Measurements from ENCODE around the gene SNN. TPM values are rescaled to one million over a fixed set of nuclear protein-coding genes. Genes with fewer than 3 reads are reported as not detected.

The SNN gene
- total RNA-seq, 1 donor from 2014 or later = 23.4 TPM

GRCh38 chr16:11676799-11677198 is 8.5 kb downstream of the SNN start:
- peaks cover 20% of the 10 kb centered on the region for H3K4me1 Mint-ChIP-seq (ENCODE audit: unreplicated experiment)
- no peak for DNase-seq (ENCODE audit: extremely low spot score, unreplicated experiment)
- TF ChIP-seq CTCF (IDR thresholded peaks at IDR 0.05) = no peak
- no peak overlapping the region for H3K4me3 Mint-ChIP-seq (ENCODE audit: unreplicated experiment)
- H3K27ac Mint-ChIP-seq (ENCODE audit: unreplicated experiment) = no peak overlapping the region
- H3K36me3 Mint-ChIP-seq (ENCODE audit: unreplicated experiment) = peaks cover 27% of the 10 kb centered on the region
- H3K9me3 Mint-ChIP-seq (ENCODE audit: unreplicated experiment) = no peaks in the 10 kb centered on the region
- H3K27me3 Mint-ChIP-seq (ENCODE audit: unreplicated experiment) = no peaks in the 10 kb centered on the region

- Mint-ChIP-seq H3K4me1 (ENCODE audit: unreplicated experiment) (peaks cover 20% of the 10 kb centered on the region), H3K4me3 (ENCODE audit: unreplicated experiment) (no peak overlapping the region), H3K27ac (ENCODE audit: unreplicated experiment) (no peak overlapping the region), H3K36me3 (ENCODE audit: unreplicated experiment) (peaks cover 24% of the 10 kb centered on the region), H3K9me3 (ENCODE audit: unreplicated experiment) (no peaks in the 10 kb centered on the region), H3K27me3 (ENCODE audit: unreplicated experiment) (no peaks in the 10 kb centered on the region)
- no peak for TF ChIP-seq CTCF (IDR thresholded peaks at IDR 0.05)
- DNase-seq (ENCODE audit: extremely low spot score, unreplicated experiment) = no peak
These were observed 9.2 kb downstream of the SNN start for GRCh38 chr16:11677451-11677951.

DNA sequence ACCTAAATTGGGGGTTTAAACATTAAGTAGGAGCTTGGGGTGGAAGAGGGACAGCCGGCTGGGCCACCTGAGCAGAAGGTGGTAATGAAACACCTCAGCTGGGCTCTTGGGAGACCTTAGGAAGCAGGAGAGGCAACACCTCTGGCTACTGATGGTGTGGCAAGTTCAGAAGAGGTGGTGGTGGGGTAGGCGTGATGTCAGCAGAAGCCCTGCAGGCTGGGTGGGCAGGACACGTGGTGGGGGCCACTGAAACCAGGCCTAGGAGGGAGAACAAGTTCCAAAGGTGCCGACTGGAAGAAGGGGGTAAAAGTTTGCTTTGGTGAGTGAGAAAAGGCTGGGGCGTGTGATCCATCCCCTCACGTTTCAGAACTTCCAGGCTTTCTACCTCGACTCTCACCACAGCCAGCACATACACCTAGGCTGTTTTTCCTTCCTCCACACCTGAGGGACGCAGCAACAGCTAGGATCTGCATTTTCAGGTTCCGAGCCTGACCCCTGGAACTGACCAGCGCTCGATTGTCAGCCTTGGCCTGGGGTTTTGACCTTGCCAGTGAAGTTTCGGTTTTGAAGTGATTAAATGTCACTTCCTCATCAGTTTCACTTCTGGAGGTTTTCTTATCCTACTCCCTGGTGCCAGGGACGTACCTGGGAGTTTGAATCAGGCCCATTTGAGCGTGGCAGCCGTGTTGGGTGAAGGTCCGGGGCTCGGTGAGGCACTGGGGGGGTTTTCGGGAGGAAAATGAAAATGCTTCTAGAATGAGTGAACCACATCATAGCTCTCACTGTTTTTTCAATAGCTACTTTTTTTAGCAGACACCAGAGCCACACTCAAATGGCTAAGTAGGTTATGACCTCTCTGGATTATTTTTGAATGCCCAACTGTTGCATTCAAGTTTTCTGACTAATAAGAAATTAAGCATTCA is 10.0 kb downstream of the SNN start:
- Mint-ChIP-seq H3K9me3 (ENCODE audit: unreplicated experiment) (no peaks in the 10 kb centered on the region), H3K4me1 (ENCODE audit: unreplicated experiment) (peaks cover 27% of the 10 kb centered on the region), H3K27ac (ENCODE audit: unreplicated experiment) (no peak overlapping the region), H3K27me3 (ENCODE audit: unreplicated experiment) (no peaks in the 10 kb centered on the region), H3K4me3 (ENCODE audit: unreplicated experiment) (no peak overlapping the region), H3K36me3 (ENCODE audit: unreplicated experiment) (peaks cover 30% of the 10 kb centered on the region)
- no peak for DNase-seq (ENCODE audit: extremely low spot score, unreplicated experiment)
- no peak for TF ChIP-seq CTCF (IDR thresholded peaks at IDR 0.05)

DNA sequence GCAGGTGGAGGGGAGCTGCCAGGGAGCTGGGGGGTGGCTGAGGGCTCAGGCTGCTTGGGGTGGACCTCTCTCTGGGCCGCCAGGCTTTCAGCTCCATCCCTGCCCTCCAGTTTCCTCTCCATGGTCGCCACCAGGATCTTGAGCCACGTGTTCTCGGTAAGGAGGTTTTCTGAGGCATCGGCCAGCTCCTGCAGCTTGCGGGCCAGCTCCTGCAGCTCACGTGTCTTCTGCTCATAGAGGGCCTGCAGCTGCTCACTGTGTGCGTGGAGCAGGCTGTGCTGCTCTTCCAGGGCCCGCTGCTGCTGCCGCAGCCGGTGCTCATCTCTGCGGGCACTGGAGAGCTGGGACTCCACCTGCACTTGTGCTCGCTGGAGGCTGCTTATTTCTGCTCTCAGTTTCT is 11.0 kb downstream of the SNN start:
- Mint-ChIP-seq H3K27me3 (ENCODE audit: unreplicated experiment) (no peaks in the 10 kb centered on the region), H3K27ac (ENCODE audit: unreplicated experiment) (no peak overlapping the region), H3K4me1 (ENCODE audit: unreplicated experiment) (peaks cover 28% of the 10 kb centered on the region), H3K9me3 (ENCODE audit: unreplicated experiment) (no peaks in the 10 kb centered on the region), H3K4me3 (ENCODE audit: unreplicated experiment) (no peak overlapping the region), H3K36me3 (ENCODE audit: unreplicated experiment) (peaks cover 40% of the 10 kb centered on the region)
- no peak for TF ChIP-seq CTCF (IDR thresholded peaks at IDR 0.05)
- DNase-seq (ENCODE audit: extremely low spot score, unreplicated experiment) = no peak

Data from osteocyte (in vitro differentiated cells).